Right kidney (tissue), 1 donor: ENCODE results near the gene CTBP2.

Source experiments
- DNase-seq: peaks from one replicate; pipeline ENCODE4 v3.0.0-alpha.2; 2016

Gene CTBP2

DNA sequence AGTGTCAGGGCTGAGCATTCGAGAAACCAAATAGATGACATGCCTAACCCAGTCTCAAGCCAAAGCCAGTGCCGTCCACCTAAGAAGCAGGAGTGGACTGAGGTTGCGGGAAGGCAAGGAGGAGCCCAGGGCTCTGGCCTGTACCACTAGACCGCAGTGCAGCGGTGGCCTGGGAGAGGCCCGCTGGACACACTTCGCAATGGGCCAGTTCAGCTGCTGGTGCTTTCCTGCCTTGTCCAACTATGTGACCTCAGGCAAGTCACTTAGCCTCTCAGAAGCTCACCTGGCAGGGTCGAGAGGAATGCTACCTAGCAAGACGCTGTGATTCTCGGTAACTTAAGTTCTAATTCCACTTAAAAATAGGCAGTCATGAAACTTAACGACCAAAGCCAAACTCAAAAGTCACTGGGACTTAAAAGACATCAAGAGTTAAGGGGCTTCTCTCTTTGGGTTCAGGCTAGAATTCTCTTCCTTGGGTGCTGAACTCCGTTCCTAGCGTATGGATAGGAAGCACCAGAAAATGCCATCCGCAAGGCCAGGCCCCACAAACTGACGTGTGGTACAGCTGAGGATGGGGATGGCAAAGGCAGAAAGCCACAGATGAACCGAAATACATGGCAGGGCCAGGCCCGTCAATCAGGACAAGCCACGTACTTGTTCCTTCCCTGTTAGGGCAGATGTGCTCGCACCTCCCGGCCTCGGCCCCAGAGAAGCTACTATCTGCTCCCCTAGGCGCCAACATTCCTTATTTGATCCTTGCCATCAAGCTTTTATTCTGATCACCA lies 34.2 kb downstream of the CTBP2 start:
- DNase-seq: no peak

DNA sequence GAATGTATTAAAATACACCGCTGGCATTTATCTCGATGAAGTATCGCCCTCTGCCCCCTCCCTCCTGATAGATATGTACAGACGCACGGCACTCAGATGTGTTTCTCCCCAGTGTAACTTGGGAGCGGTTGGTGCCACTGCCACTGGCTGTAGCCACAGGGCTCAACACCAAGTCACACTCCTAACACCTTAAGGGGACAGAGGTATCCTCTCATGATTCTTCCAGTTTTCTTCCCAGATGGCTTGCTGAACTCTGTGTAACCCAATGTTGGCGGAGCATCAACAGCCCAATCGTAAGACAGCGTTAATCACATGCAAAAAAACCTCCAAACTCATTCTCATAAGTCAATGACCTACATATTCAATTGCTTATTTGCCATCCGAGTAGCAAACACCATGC lies 35.5 kb downstream of the CTBP2 start:
- no peak for DNase-seq

DNA sequence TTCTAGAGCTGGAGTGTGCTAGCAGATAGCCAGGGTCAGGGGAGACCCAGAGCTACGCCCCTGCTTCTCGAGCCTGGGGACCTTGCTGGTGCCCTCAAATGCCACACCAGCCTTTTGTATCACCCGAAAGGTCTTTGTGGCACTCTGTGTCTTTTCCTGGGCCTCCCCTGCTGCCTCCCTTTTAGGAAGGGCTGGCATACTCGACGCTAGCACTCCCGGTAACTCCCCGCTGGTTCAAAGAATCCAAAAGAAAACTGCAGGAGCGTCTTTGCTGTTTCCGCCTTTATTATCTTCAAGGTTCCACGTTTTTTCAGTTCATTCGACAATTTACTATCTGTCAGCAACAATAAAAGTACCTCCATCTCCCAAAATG lies 36.3 kb downstream of the CTBP2 start:
- DNase-seq: no peak

- no peak for DNase-seq
Observed at GRCh38 chr10:125123476-125124114, 36.8 kb downstream of the CTBP2 start.

- DNase-seq: no peak
Observed at GRCh38 chr10:125122566-125122965, 37.8 kb downstream of the CTBP2 start.

DNA sequence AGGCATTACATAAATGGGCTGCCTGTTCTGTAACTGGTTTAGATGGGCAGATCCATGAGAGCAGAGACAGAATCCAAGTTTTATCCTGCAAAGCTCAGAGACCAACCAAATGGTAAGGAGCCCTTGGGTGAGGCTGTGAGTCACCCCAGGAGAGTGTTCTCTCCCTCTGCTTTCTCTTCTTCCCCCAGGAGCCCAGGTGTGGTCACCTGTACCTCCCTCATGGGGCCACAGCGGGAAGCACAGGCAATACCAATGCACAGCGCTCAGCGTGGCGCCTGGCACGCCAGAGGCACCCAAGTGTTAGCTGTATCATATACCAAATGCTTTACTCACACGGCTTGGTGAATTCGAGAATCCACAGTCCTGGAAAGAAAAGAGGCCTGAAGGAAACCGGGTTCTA lies 39.4 kb downstream of the CTBP2 start:
- no peak for DNase-seq

GRCh38 chr10:125120053-125120710 lies 40.2 kb downstream of the CTBP2 start:
- no peak for DNase-seq

GRCh38 chr10:125118701-125119100 lies 41.7 kb downstream of the CTBP2 start:
- DNase-seq: no peak

DNA sequence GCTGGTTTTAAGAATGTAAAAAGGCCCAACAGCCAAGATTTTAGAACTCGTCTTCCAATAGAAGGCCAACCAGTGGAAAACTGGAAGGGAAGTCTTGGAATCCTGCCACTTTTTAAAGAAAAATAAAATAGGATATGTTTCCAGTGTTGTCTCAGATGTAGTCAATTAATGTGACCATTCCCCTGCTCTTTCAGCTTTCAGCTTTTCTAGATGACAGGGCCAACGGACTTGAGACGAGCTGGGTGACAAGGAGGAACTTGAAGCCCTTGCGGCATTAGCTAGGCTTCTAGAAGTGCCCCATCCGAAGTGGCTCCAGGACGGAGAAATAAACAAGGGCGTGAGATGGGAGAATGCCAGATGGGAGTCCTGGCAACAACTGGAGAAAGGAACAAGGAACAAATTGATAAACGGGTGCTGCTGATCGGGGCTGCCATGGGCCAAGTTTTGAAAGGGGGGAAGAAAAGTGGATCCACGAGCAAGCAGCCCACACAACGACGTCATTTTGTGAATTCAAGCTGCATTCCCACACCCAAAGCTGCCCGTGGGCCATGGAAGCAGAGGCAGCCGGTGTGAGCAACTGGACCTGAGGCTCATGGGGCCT lies 42.3 kb downstream of the CTBP2 start:
- DNase-seq: no peak

- DNase-seq: no peak
Observed at GRCh38 chr10:125116652-125117310, 43.6 kb downstream of the CTBP2 start.

GRCh38 chr10:125116041-125116649 lies 44.2 kb downstream of the CTBP2 start:
- DNase-seq: no peak

DNA sequence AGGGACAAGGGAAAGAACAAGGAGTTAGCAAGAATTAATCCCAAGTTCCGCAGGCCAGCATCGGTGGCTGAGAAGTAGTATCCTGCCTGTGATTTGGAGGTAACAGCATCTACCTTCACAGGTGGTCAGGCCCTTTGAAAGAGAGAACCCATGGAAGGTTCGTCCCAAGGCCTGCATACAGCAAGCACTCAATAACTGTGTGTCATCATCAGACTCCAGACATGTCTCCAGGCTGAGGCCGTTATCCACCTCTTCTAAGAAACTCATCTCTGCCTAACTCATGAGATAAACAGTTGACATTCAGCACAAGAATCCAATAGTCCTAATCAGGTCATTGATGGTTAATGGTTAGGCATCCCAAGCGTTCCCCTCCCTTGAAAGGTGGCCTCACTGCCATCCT lies 45.0 kb downstream of the CTBP2 start:
- DNase-seq: no peak

DNA sequence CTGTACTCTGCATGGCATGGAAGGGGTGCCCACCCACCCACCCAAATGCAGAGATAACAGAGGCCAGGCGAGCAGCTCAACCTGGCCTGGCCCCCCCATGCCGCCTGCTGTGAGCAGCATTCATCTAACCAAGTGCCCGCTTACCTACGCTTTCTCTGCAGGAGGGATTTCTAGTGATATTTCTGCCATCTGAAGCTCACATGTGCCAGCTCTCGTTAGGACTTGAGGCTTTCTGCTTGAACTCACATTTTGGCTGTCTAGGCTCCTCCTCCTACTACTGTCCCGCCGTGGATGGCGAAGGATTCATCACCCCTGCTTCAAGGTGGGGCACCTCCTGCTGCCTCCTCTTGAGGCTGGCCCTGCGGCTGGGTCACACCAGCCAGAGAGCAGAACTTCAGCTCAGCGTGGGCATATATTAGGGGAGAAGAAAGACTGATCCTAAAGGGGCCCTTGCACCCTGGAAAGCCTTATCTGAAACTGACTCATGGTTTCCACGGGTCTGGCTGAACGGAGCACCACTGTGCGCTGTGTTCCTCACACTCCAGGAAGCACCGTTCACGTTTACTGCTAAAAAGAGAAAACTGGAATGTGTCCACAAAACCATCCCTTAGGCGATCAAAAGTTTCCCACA lies 45.5 kb downstream of the CTBP2 start:
- no peak for DNase-seq

GRCh38 chr10:125113691-125114371 lies 46.5 kb downstream of the CTBP2 start:
- DNase-seq: no peak

GRCh38 chr10:125112697-125113494 lies 47.5 kb downstream of the CTBP2 start:
- no peak for DNase-seq

- DNase-seq: no peak
Observed at GRCh38 chr10:125111118-125111727, 49.1 kb downstream of the CTBP2 start.

DNA sequence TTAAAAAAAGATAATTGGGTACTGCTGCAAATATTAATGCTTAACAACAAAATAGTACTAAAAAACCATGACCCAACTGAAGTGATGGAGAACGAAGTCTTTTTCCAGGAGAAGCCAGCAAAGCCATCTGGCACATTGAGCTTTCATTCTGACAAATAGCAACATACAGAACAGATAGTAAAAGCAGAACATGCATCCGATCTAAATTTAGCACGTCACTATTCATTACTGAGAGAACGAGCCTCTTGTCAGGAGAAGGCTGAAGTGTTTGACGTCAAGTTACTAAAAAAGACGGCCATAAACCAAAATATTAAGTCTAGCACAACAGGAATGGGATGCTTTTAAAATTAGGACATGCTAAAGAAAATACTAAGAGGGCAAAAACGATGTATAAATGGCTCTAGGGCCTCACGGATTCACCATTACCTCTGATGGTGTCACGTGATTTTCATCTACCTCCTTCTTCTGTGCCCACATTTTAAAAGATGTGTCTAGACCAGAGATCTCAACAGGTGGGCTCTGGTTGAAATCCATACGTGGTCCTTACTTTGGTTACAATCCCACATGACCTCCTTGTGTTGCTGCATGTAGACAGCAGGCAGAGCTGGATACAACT lies 52.3 kb downstream of the CTBP2 start:
- DNase-seq: no peak

DNA sequence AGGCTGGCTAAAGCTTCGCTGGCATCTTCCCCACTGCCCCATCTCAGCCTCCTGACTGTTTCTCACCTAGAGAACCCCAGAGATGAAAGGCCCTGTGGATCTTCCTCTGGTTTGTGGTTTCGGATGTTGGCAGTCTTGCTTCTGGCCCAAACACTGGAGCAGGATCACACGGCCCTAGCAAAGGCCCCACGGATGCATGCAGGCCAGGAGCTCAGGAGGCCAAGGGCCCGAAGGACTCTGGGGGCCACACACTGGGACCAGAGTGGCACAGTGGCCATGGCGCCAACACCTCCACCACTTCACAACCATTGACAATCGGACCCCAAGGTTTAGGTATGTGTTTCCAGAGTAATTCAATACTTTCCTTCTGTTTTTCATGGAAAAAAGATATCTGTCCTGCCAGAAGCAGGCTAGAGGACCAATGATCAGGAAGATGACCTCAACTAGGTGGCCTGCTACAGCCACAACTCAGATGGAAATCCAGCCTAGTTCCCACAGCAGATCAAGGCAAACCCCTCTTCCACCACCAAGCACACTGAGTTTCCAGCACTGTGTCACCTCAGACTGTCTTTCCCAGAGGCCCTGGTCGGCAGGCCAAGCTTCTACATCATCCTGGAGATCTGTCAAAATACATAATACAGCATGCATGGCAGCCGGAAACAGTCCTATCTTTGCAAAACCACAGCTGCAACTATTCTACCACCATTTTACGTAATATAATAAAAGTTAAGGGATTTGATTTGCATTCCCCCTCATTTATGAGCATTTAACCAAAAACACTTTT lies 53.0 kb downstream of the CTBP2 start:
- DNase-seq: no peak

DNA sequence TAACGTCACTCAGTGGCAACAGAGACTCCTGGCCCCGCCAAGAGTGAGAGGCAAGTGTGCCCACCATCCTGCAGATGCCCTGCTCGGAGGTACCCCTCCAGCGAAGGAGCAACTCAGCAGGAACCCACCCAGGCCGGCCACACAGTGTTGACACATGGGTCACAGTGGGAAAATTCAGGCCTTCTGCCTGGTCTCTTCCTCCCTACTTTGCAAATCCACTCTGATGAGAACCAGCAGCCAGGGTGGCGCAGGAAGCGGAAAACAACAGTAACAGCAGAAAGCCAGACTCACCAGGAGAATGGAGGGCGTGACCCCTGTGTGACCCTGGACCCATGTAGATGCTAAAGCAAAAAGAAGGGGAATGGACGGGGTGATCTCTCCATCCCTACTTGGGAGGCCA lies 53.8 kb downstream of the CTBP2 start:
- no peak for DNase-seq
